H9 (cell line): ENCODE data around the gene RNU6-9. TPM values are rescaled to one million over a fixed set of nuclear protein-coding genes. Genes with fewer than 3 reads are reported as not detected.

Experiments used
- DNase-seq: peaks from one replicate; pipeline ENCODE4 v3.0.0-alpha.2; 2017
- H2AFZ ChIP-seq: one replicate; pipeline ENCODE4 v1.6.1; 2013; ENCODE audit warnings: mild to moderate bottlenecking, low read length, control low read depth, moderate library complexity
- H2AK5ac ChIP-seq: 2 replicates; pipeline ENCODE4 v1.6.1; 2013; ENCODE audit warnings: low read length, control low read depth, mixed read lengths; ENCODE audit not compliant: insufficient read length
- H2BK120ac ChIP-seq: one replicate; pipeline ENCODE4 v1.6.1; 2013; ENCODE audit warnings: low read depth, mild to moderate bottlenecking, low read length, control low read depth, inconsistent platforms; ENCODE audit not compliant: poor library complexity, severe bottlenecking
- H2BK12ac ChIP-seq: 2 replicates; pipeline ENCODE4 v1.6.1; 2013; ENCODE audit warnings: low read length, control low read depth, mixed read lengths, low read depth; ENCODE audit not compliant: insufficient read length
- H2BK15ac ChIP-seq: 2 replicates; pipeline ENCODE4 v1.6.1; 2013; ENCODE audit warnings: low read depth, low read length, control low read depth
- H2BK20ac ChIP-seq: one replicate; pipeline ENCODE4 v1.6.1; 2013; ENCODE audit warnings: low read depth, mild to moderate bottlenecking, low read length, control low read depth, inconsistent platforms; ENCODE audit not compliant: poor library complexity, severe bottlenecking
- H2BK5ac ChIP-seq: 2 replicates; pipeline ENCODE4 v1.6.1; 2013; ENCODE audit warnings: low read length, control low read depth, mixed read lengths; ENCODE audit not compliant: insufficient read length
- H3K14ac ChIP-seq: 2 replicates; pipeline ENCODE4 v1.6.1; 2013; ENCODE audit warnings: low read length, control low read depth; ENCODE audit not compliant: insufficient read depth
- H3K18ac ChIP-seq: 2 replicates; pipeline ENCODE4 v1.6.1; 2013; ENCODE audit warnings: low read depth, mild to moderate bottlenecking, mixed read lengths, low read length, control low read depth; ENCODE audit not compliant: insufficient read length
- H3K23ac ChIP-seq: 2 replicates; pipeline ENCODE4 v1.6.1; 2013; ENCODE audit warnings: low read length, control low read depth, mixed read lengths, low read depth; ENCODE audit not compliant: insufficient read length
- H3K23me2 ChIP-seq: 2 replicates; pipeline ENCODE4 v1.6.1; 2013; ENCODE audit warnings: low read depth, mild to moderate bottlenecking, mixed read lengths, low read length, control low read depth; ENCODE audit not compliant: insufficient read length, poor library complexity, severe bottlenecking
- H3K27ac ChIP-seq: 2 replicates; pipeline ENCODE4 v1.5.1; 2013; ENCODE audit warnings: low read length, control low read depth, mixed read lengths, low read depth; ENCODE audit not compliant: insufficient read length
- H3K27me3 ChIP-seq: 2 replicates; pipeline ENCODE4 v1.6.1; 2013; ENCODE audit warnings: low read length, control low read depth, inconsistent platforms; ENCODE audit not compliant: insufficient read depth
- H3K4ac ChIP-seq: 2 replicates; pipeline ENCODE4 v1.6.1; 2013; ENCODE audit warnings: low read depth, mild to moderate bottlenecking, control low read depth, inconsistent platforms, low read length, moderate library complexity
- H3K4me1 ChIP-seq: 2 replicates; pipeline ENCODE4 v1.6.1; 2013; ENCODE audit warnings: low read length, control low read depth, inconsistent platforms; ENCODE audit not compliant: insufficient read depth
- H3K4me2 ChIP-seq: 2 replicates; pipeline ENCODE4 v1.6.1; 2013; ENCODE audit warnings: low read length, control low read depth, mixed read lengths; ENCODE audit not compliant: insufficient read length, insufficient read depth
- H3K56ac ChIP-seq: 2 replicates; pipeline ENCODE4 v1.6.1; 2013; ENCODE audit warnings: low read depth, mild to moderate bottlenecking, mixed read lengths, low read length, control low read depth; ENCODE audit not compliant: insufficient read length
- H3K79me1 ChIP-seq: 2 replicates; pipeline ENCODE4 v1.6.1; 2013; ENCODE audit warnings: low read depth, mild to moderate bottlenecking, moderate library complexity, low read length, control low read depth, inconsistent platforms; ENCODE audit not compliant: insufficient read depth, poor library complexity, severe bottlenecking
- H3K79me2 ChIP-seq: 2 replicates; pipeline ENCODE4 v1.6.1; 2013; ENCODE audit warnings: low read length, control low read depth, inconsistent platforms; ENCODE audit not compliant: insufficient read depth
- H3K9ac ChIP-seq: 2 replicates; pipeline ENCODE4 v1.6.1; 2013; ENCODE audit warnings: low read length, control low read depth, mixed read lengths; ENCODE audit not compliant: insufficient read length; ENCODE audit errors: extremely low read depth
- H3K9me3 ChIP-seq: one replicate; pipeline ENCODE4 v1.6.1; 2013; ENCODE audit warnings: low read depth, low read length, inconsistent platforms; ENCODE audit not compliant: control insufficient read depth
- H3T11ph ChIP-seq: one replicate; pipeline ENCODE4 v1.6.1; 2013; ENCODE audit warnings: mild to moderate bottlenecking, low read length, control low read depth, inconsistent platforms
- H4K20me1 ChIP-seq: one replicate; pipeline ENCODE4 v1.6.1; 2013; ENCODE audit not compliant: control insufficient read depth, insufficient read length, insufficient read depth
- H4K5ac ChIP-seq: 2 replicates; pipeline ENCODE4 v1.6.1; 2013; ENCODE audit warnings: low read depth, mild to moderate bottlenecking, mixed read lengths, low read length, control low read depth; ENCODE audit not compliant: insufficient read length
- H4K8ac ChIP-seq: replicated peaks from 2 replicates; pipeline ENCODE4 v1.6.1; 2013; ENCODE audit warnings: low read length, control low read depth, mixed read lengths, low read depth; ENCODE audit not compliant: insufficient read length
- H4K91ac ChIP-seq: 2 replicates; pipeline ENCODE4 v1.6.1; 2013; ENCODE audit warnings: low read depth, mild to moderate bottlenecking, moderate library complexity, mixed read lengths, low read length, control low read depth; ENCODE audit not compliant: insufficient read length
- H3K27ac Mint-ChIP-seq, 3 experiments: 2 replicates in 2 of 3; 3 replicates in 1 of 3; pipeline ENCODE4 v1.8.0; 2020 to 2021; ENCODE audit warnings: mixed read lengths in 3 of 3, mild to moderate bottlenecking in 1 of 3, moderate library complexity in 1 of 3
- H3K27me3 Mint-ChIP-seq: 2 replicates; pipeline ENCODE4 v1.8.0; 2021; ENCODE audit warnings: low read depth, mild to moderate bottlenecking, moderate library complexity, mixed read lengths
- H3K36me3 Mint-ChIP-seq, 3 experiments: 2 replicates in 2 of 3; 3 replicates in 1 of 3; pipeline ENCODE4 v1.8.0; 2020 to 2021; ENCODE audit warnings: low read depth in 3 of 3, mixed read lengths in 3 of 3; ENCODE audit not compliant: insufficient read depth in 1 of 3
- H3K4me1 Mint-ChIP-seq, 2 experiments: 2 replicates each; pipeline ENCODE4 v1.8.0; 2020; ENCODE audit warnings: mixed read lengths in 2 of 2
- H3K4me3 Mint-ChIP-seq, 2 experiments: 2 replicates in 1 of 2; 3 replicates in 1 of 2; pipeline ENCODE4 v1.8.0; 2020 to 2021; ENCODE audit warnings: mild to moderate bottlenecking in 2 of 2, mixed read lengths in 2 of 2, moderate library complexity in 1 of 2
- H3K9me3 Mint-ChIP-seq, 2 experiments: 2 replicates in 1 of 2; 3 replicates in 1 of 2; pipeline ENCODE4 v1.8.0; 2020; ENCODE audit warnings: mild to moderate bottlenecking in 2 of 2, mixed read lengths in 2 of 2, moderate library complexity in 1 of 2
- WGBS: extraction: QIAGEN DNeasy Blood & Tissue Kit; methylation state at CpG from one replicate; pipeline ENCODE4 v1.1.7; 2013; ENCODE audit warnings: missing lambda C conversion rate, low lambda C conversion rate, mixed read lengths; ENCODE audit not compliant: insufficient read length; ENCODE audit errors: extremely low coverage; 5-methylcytosine and 5-hydroxymethylcytosine counted together
- total RNA-seq: library from RNA; stranded (reverse); gene quantifications from 2 replicates; pipeline ENCODE4 v1.2.1, GENCODE V29; 2021
- TF ChIP-seq, protein P1 (sequence below): fragments of 200-600 bp; sonication (generic); conservative IDR thresholded peaks from 3 replicates; pipeline ENCODE4 v1.8.0; 2021; ENCODE audit warnings: antibody characterized with exemption, mild to moderate bottlenecking

The RNU6-9 gene
- total RNA-seq, 1 experiment from 2014 or later = not detected

DNA sequence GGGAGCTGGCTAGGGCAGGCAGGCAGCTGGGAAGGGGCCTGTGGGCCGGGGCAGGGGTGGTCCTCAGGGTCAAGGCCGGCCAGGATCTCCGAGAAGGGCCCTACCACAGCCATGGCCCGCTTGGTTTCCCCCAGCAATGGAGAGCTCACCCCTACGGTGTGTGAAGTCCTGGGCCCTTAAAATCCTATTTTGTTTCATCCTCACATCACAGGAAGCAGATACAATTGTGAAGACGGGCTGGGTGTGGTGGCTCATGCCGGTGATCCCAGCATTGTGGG lies 8.7 kb downstream of the RNU6-9 start:
- Histone ChIP-seq H3K27ac (no peak overlapping the region), H3K14ac (no peak overlapping the region), H3K4me2 (no peak overlapping the region), H3K4me1 (no peaks in the 10 kb centered on the region; the same call in 1 of the 2 replicates), H3K9me3 (no peaks in the 10 kb centered on the region), H2BK12ac (no peak overlapping the region), H4K20me1 (no peaks in the 10 kb centered on the region), H3K18ac (no peak overlapping the region), H3K27me3 (no peaks in the 10 kb centered on the region), H2BK20ac (no peak overlapping the region), H4K91ac (no peak overlapping the region), H4K5ac (no peak overlapping the region), H2BK15ac (no peak overlapping the region), H3K4ac (no peak overlapping the region), H3T11ph (no peak overlapping the region), H3K9ac (no peak overlapping the region), H2BK120ac (no peak overlapping the region), H3K23me2 (no peaks in the 10 kb centered on the region), H4K8ac (no peak overlapping the region), H3K56ac (no peak overlapping the region), H3K23ac (no peak overlapping the region), H2AFZ (no peak overlapping the region), H2AK5ac (no peak overlapping the region), H2BK5ac (no peak overlapping the region), H3K79me1 (peaks cover 7% of the 10 kb centered on the region), H3K79me2 (peaks cover 3% of the 10 kb centered on the region; the same call in 1 of the 2 replicates)
- Mint-ChIP-seq H3K4me3 (no peak overlapping the region), H3K36me3 (peaks cover 2 to 21% (median 20%) of the 10 kb centered on the region in 3 experiments; a peak in 4 of 7 replicates), H3K27me3 (no peaks in the 10 kb centered on the region; the same call in 1 of the 2 replicates), H3K9me3 (no peaks in the 10 kb centered on the region), H3K27ac (no peak overlapping the region), H3K4me1 (peaks cover 0 to 29% of the 10 kb centered on the region in 2 experiments; a peak in 2 of 4 replicates)
- no peak for DNase-seq
- TF ChIP-seq, protein P1, sequence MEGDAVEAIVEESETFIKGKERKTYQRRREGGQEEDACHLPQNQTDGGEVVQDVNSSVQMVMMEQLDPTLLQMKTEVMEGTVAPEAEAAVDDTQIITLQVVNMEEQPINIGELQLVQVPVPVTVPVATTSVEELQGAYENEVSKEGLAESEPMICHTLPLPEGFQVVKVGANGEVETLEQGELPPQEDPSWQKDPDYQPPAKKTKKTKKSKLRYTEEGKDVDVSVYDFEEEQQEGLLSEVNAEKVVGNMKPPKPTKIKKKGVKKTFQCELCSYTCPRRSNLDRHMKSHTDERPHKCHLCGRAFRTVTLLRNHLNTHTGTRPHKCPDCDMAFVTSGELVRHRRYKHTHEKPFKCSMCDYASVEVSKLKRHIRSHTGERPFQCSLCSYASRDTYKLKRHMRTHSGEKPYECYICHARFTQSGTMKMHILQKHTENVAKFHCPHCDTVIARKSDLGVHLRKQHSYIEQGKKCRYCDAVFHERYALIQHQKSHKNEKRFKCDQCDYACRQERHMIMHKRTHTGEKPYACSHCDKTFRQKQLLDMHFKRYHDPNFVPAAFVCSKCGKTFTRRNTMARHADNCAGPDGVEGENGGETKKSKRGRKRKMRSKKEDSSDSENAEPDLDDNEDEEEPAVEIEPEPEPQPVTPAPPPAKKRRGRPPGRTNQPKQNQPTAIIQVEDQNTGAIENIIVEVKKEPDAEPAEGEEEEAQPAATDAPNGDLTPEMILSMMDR = no peak
- WGBS = no CpG with 5 or more reads among the region's 7 CpGs
